Osteoblast (primary cell): ENCODE measurements around the gene TRPV3. TPM values are rescaled to one million over a fixed set of nuclear protein-coding genes. Genes with fewer than 3 reads are reported as not detected.

Experiments used
- DNase-seq: peaks from one replicate; pipeline ENCODE4 v3.0.0; 2011; ENCODE audit warnings: low spot score, mixed read lengths; ENCODE audit not compliant: insufficient read length; ENCODE audit errors: missing footprints
- H2AFZ ChIP-seq: 2 replicates; pipeline ENCODE4 v1.6.0; 2011; ENCODE audit warnings: mild to moderate bottlenecking, low read length
- H3K27ac ChIP-seq: 2 replicates; pipeline ENCODE4 v1.5.1; 2011; ENCODE audit warnings: mild to moderate bottlenecking, low read depth, low read length, moderate library complexity
- H3K27me3 ChIP-seq: 2 replicates; pipeline ENCODE4 v1.6.0; 2012; ENCODE audit warnings: mild to moderate bottlenecking, control low read depth, inconsistent platforms, low read length, moderate library complexity; ENCODE audit not compliant: insufficient read depth
- H3K36me3 ChIP-seq: 2 replicates; pipeline ENCODE4 v1.5.1; 2011; ENCODE audit warnings: mild to moderate bottlenecking, low read length, control low read depth, moderate library complexity; ENCODE audit not compliant: insufficient read depth
- H3K4me1 ChIP-seq: 2 replicates; pipeline ENCODE4 v1.5.1; 2011; ENCODE audit warnings: mild to moderate bottlenecking, low read length, control low read depth, moderate library complexity; ENCODE audit not compliant: insufficient read depth
- H3K4me2 ChIP-seq: 2 replicates; pipeline ENCODE4 v1.6.0; 2011; ENCODE audit warnings: mild to moderate bottlenecking, low read length; ENCODE audit not compliant: insufficient read depth
- H3K4me3 ChIP-seq: fragments of 200-600 bp; sonication (generic); 3 replicates; pipeline ENCODE4 v1.5.1; 2012; ENCODE audit warnings: mild to moderate bottlenecking, low read length, inconsistent platforms; ENCODE audit not compliant: insufficient read depth
- H3K79me2 ChIP-seq: 2 replicates; pipeline ENCODE4 v1.6.0; 2012; ENCODE audit warnings: mild to moderate bottlenecking, low read length, control low read depth, inconsistent platforms; ENCODE audit not compliant: insufficient read depth
- H3K9me3 ChIP-seq: 2 replicates; pipeline ENCODE4 v1.5.1; 2011; ENCODE audit warnings: low read depth, low read length, control low read depth
- H4K20me1 ChIP-seq: 2 replicates; pipeline ENCODE4 v1.6.0; 2012; ENCODE audit warnings: mild to moderate bottlenecking, low read length, control low read depth; ENCODE audit not compliant: insufficient read depth
- total RNA-seq: library from RNA; depleted of rRNA; stranded (reverse); fragments of >200 nt; gene quantifications from 2 replicates; pipeline ENCODE4 v1.2.3, GENCODE V29; 2012
- TF ChIP-seq, protein P1 (sequence below): IDR thresholded peaks from 2 replicates; pipeline ENCODE4 v1.5.1; 2011; ENCODE audit warnings: mild to moderate bottlenecking, low read depth, low read length, moderate library complexity; ENCODE audit errors: extremely low read depth

Gene TRPV3
- total RNA-seq, 1 donor, result 0.36 TPM

- Histone ChIP-seq H4K20me1 (no peaks in the 10 kb centered on the region), H3K4me3 (no peak overlapping the region), H3K36me3 (no peaks in the 10 kb centered on the region), H3K79me2 (no peaks in the 10 kb centered on the region), H3K27ac (no peak overlapping the region), H3K9me3 (no peaks in the 10 kb centered on the region), H2AFZ (no peak overlapping the region), H3K4me2 (no peak overlapping the region), H3K27me3 (no peaks in the 10 kb centered on the region), H3K4me1 (no peaks in the 10 kb centered on the region)
- TF ChIP-seq, protein P1, sequence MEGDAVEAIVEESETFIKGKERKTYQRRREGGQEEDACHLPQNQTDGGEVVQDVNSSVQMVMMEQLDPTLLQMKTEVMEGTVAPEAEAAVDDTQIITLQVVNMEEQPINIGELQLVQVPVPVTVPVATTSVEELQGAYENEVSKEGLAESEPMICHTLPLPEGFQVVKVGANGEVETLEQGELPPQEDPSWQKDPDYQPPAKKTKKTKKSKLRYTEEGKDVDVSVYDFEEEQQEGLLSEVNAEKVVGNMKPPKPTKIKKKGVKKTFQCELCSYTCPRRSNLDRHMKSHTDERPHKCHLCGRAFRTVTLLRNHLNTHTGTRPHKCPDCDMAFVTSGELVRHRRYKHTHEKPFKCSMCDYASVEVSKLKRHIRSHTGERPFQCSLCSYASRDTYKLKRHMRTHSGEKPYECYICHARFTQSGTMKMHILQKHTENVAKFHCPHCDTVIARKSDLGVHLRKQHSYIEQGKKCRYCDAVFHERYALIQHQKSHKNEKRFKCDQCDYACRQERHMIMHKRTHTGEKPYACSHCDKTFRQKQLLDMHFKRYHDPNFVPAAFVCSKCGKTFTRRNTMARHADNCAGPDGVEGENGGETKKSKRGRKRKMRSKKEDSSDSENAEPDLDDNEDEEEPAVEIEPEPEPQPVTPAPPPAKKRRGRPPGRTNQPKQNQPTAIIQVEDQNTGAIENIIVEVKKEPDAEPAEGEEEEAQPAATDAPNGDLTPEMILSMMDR, result no peak
- no peak for DNase-seq
Measured at GRCh38 chr17:3506054-3506453, 51.6 kb downstream of the TRPV3 start.

- TF ChIP-seq, protein P1, result no peak
- no peak overlapping the region for H3K27ac ChIP-seq
- H3K27me3 ChIP-seq, result no peaks in the 10 kb centered on the region
- H4K20me1 ChIP-seq, result no peaks in the 10 kb centered on the region
- H3K79me2 ChIP-seq, result no peaks in the 10 kb centered on the region
- no peaks in the 10 kb centered on the region for H3K9me3 ChIP-seq
- no peak overlapping the region for H3K4me2 ChIP-seq
- no peaks in the 10 kb centered on the region for H3K4me1 ChIP-seq
- DNase-seq, result no peak
- no peaks in the 10 kb centered on the region for H3K36me3 ChIP-seq
- H2AFZ ChIP-seq, result no peak overlapping the region
- no peak overlapping the region for H3K4me3 ChIP-seq
Measured at GRCh38 chr17:3505008-3505407, 52.6 kb downstream of the TRPV3 start.

DNA sequence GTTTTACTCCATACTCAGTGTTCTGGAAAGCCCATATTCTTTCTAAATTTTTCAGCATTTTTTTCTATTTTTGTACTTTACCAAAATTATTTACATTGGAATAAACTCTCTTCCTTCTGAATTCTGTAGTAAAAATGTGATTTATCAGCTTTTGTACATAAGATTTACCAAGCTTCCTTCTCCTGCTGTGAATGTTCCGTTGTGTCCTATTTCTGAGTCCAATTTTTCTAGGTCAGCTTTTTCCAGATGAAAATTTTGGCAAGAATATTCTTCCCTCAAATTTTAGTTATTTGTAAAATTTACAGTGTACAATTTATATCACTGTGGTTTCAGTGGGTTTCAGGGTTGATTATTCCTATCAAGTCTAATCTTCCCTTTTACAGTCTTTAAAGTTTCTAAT, 54.3 kb downstream of the TRPV3 start:
- Histone ChIP-seq H3K27me3 (no peaks in the 10 kb centered on the region), H3K36me3 (no peaks in the 10 kb centered on the region), H3K9me3 (no peaks in the 10 kb centered on the region), H3K4me1 (no peaks in the 10 kb centered on the region), H3K4me2 (no peak overlapping the region), H4K20me1 (no peaks in the 10 kb centered on the region), H3K79me2 (no peaks in the 10 kb centered on the region), H3K4me3 (no peak overlapping the region), H2AFZ (no peak overlapping the region), H3K27ac (no peak overlapping the region)
- TF ChIP-seq, protein P1, result no peak
- no peak for DNase-seq

DNA sequence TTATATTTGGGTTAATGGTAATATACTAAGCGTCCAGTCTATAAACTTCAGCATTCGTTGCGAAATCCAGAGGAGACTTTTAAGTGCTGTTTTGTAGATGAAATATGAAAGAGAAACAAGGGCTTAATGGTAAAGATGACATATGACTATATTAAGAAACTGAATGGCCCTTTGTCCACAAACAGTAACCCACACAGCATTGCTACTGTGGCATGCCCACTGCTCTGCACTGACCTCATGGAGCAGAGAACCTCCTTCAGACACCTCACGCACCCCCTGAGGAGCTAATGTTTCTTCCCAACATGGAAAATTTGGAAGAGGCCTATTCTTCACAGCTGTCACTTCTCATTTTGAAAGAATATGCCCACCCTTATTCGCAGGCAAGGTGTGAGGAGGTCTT, 55.1 kb downstream of the TRPV3 start:
- Histone ChIP-seq H3K4me1 (no peaks in the 10 kb centered on the region), H3K36me3 (no peaks in the 10 kb centered on the region), H3K9me3 (no peaks in the 10 kb centered on the region), H3K27me3 (no peaks in the 10 kb centered on the region), H3K4me3 (no peak overlapping the region), H3K27ac (no peak overlapping the region), H2AFZ (no peak overlapping the region), H4K20me1 (no peaks in the 10 kb centered on the region), H3K4me2 (no peak overlapping the region), H3K79me2 (no peaks in the 10 kb centered on the region)
- TF ChIP-seq, protein P1, result no peak
- no peak for DNase-seq
